Spleen (tissue), 11 donors: ENCODE results near the gene TMSB4X. TPM values are rescaled to one million over a fixed set of nuclear protein-coding genes. Genes with fewer than 3 reads are reported as not detected.
A peak's percentile ranks its signal among the peaks of the same experiment; 100 is the strongest.

Source experiments
- DNase-seq: peaks from one replicate; pipeline ENCODE4 v3.0.0-alpha.2; 2020
- H3K27ac ChIP-seq, 8 donors: fragments of 200-600 bp; sonication (generic) in 7 of 8; 1 replicate in 4 of 8; 2 replicates in 4 of 8; pipeline versions ENCODE4 v1.5.0 to v1.8.0; 2016 to 2021; ENCODE audit warnings: inconsistent platforms in 4 of 8, mild to moderate bottlenecking in 4 of 8, moderate library complexity in 1 of 8
- H3K27me3 ChIP-seq, 7 donors: fragments of 200-600 bp; sonication (generic) in 6 of 7; replicated peaks in 1 of 7; 1 replicate in 4 of 7; 2 replicates in 3 of 7; pipeline versions ENCODE4 v1.5.0 to v1.8.0; 2016 to 2021; ENCODE audit warnings: inconsistent platforms in 3 of 7, mild to moderate bottlenecking in 1 of 7
- H3K36me3 ChIP-seq, 6 donors: fragments of 200-600 bp; sonication (generic) in 5 of 6; 1 replicate in 4 of 6; 2 replicates in 2 of 6; pipeline versions ENCODE4 v1.5.0 to v1.8.0; 2016 to 2021; ENCODE audit warnings: inconsistent platforms in 2 of 6
- H3K4me1 ChIP-seq, 6 donors: fragments of 200-600 bp; sonication (generic) in 5 of 6; 1 replicate in 3 of 6; 2 replicates in 3 of 6; pipeline versions ENCODE4 v1.5.0 to v1.8.0; 2016 to 2021; ENCODE audit warnings: inconsistent platforms in 3 of 6
- H3K4me3 ChIP-seq, 8 donors: fragments of 200-600 bp; sonication (generic) in 7 of 8; 1 replicate in 4 of 8; 2 replicates in 4 of 8; pipeline versions ENCODE4 v1.5.0 to v1.8.0; 2016 to 2021; ENCODE audit warnings: inconsistent platforms in 4 of 8, mild to moderate bottlenecking in 4 of 8, moderate library complexity in 2 of 8
- H3K9me3 ChIP-seq, 8 donors: fragments of 200-600 bp; sonication (generic) in 7 of 8; 1 replicate in 4 of 8; 2 replicates in 4 of 8; pipeline versions ENCODE4 v1.5.0 to v1.8.0; 2016 to 2021; ENCODE audit warnings: inconsistent platforms in 4 of 8
- POLR2A ChIP-seq, 3 donors: fragments of 450-650 bp; IDR thresholded peaks; one replicate each; pipeline ENCODE4 v1.5.1; 2017; ENCODE audit warnings: antibody characterized with exemption in 3 of 3, mild to moderate bottlenecking in 1 of 3
- POLR2AphosphoS5 ChIP-seq, 3 donors: sonication (generic); formaldehyde crosslinking; IDR thresholded peaks; one replicate each; pipeline ENCODE4 v1.5.1; 2017; ENCODE audit warnings: antibody characterized with exemption in 3 of 3
- WGBS, 5 donors: extraction: QIAGEN DNeasy Blood & Tissue Kit in 3 of 5; methylation state at CpG; one replicate each; pipeline versions ENCODE4 v1.1.5 to v1.1.7; 2013 to 2018; 5-methylcytosine and 5-hydroxymethylcytosine counted together
- intact Hi-C: fragments of 100-400 bp; cut with DNase I; formaldehyde crosslinking; loops from one replicate; pipeline ENCODE4 v1.15.0; 2023; ENCODE audit warnings: low total_unique reads
- polyA plus RNA-seq, 3 donors: library from polyadenylated mRNA; stranded (reverse); fragments of 200-250 nt; gene quantifications; one replicate each; pipeline ENCODE4 v1.2.1, GENCODE V29; 2013
- total RNA-seq, 7 donors: library from RNA; depleted of rRNA in 3 of 7; stranded (reverse); fragments of >200 nt in 3 of 7; fragmentation: NEBNext Ultra II Directional in 4 of 7; extraction: Animal tissue kit (Norgen Biotek cat#: 25700) in 4 of 7; gene quantifications; one replicate each; pipeline versions ENCODE4 v1.1.0 to v1.2.1, GENCODE V29; 2016 to 2021
- TF ChIP-seq, protein P1 (sequence below), 11 experiments: fragments of 200-600 bp in 7 of 11; fragments of 450-650 bp in 4 of 11; sonication (generic) in 4 of 11; IDR thresholded peaks in 8 of 11; conservative IDR thresholded peaks in 3 of 11; 1 replicate in 7 of 11; 2 replicates in 4 of 11; pipeline versions ENCODE4 v1.4.0 to v1.8.0; 2016 to 2021; ENCODE audit warnings: antibody characterized with exemption in 11 of 11, inconsistent platforms in 4 of 11, mild to moderate bottlenecking in 1 of 11
- donor health status: healthy with polysubstance abuse.
- donor health status: DM: no; HTN: no; CAD: no; lungs with moderate emphysema.
- donor health status: DM: no; HTN: no; CAD: no.
- donor health status: Bipolar disorder and iron deficiency.
- donor health status: healthy.
- donor health status: DM: no; HTN: no; CAD: no.
- donor health status: DM: yes; HTN: yes; CAD: no.

Gene TMSB4X
- total and polyA plus RNA-seq, 10 donors, result 6,343 to 19,174 (median 11,085) TPM

DNA sequence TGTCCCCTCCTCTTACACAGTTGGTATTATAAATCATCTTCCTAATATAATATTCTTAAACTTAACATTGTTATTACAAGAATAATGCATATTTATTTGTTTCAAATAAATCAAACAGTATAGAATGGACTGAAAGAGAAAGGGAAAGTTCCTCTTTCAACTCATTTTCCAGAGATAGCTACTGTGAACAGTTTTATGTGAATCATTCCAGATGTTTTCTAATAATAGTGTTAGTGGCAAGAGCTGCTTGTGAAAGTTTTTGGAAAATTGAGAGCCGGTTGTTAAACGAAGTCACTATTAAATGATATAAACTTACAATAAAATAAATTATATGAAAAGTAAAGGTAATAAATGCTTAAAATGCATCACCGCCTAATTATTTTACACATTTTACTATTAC lies 14.6 kb downstream of the TMSB4X start:
- peak overlapping the region in 1 of 8 donors; percentile 18 for H3K27ac ChIP-seq
- WGBS, 5 donors, result 76 to 84% (median 81%) methylated on average over 3 of the region's 3 CpGs
- TF ChIP-seq POLR2A (IDR thresholded peaks at IDR 0.05), result no peak
- TF ChIP-seq, protein P1, sequence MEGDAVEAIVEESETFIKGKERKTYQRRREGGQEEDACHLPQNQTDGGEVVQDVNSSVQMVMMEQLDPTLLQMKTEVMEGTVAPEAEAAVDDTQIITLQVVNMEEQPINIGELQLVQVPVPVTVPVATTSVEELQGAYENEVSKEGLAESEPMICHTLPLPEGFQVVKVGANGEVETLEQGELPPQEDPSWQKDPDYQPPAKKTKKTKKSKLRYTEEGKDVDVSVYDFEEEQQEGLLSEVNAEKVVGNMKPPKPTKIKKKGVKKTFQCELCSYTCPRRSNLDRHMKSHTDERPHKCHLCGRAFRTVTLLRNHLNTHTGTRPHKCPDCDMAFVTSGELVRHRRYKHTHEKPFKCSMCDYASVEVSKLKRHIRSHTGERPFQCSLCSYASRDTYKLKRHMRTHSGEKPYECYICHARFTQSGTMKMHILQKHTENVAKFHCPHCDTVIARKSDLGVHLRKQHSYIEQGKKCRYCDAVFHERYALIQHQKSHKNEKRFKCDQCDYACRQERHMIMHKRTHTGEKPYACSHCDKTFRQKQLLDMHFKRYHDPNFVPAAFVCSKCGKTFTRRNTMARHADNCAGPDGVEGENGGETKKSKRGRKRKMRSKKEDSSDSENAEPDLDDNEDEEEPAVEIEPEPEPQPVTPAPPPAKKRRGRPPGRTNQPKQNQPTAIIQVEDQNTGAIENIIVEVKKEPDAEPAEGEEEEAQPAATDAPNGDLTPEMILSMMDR (IDR thresholded peaks at IDR 0.05 in 8 of 11, conservative IDR thresholded peaks at IDR 0.05 in 3 of 11), result no peak
- TF ChIP-seq POLR2AphosphoS5 (IDR thresholded peaks at IDR 0.05), result no peak
- no peaks in the 10 kb centered on the region for H3K27me3 ChIP-seq
- no peaks in the 10 kb centered on the region for H3K36me3 ChIP-seq
- intact Hi-C loops, result loop anchor here (10.0 kb wide), 1 partner anchor 95 kb away; no protein-coding TSS in a partner anchor
- H3K4me1 ChIP-seq, result peaks cover 4 to 35% (median 7%) of the 10 kb centered on the region in 6 donors
- no peak overlapping the region for H3K4me3 ChIP-seq
- DNase-seq, result no peak
- H3K9me3 ChIP-seq, result peaks cover 0 to 5% (median 0%) of the 10 kb centered on the region in 8 donors

DNA sequence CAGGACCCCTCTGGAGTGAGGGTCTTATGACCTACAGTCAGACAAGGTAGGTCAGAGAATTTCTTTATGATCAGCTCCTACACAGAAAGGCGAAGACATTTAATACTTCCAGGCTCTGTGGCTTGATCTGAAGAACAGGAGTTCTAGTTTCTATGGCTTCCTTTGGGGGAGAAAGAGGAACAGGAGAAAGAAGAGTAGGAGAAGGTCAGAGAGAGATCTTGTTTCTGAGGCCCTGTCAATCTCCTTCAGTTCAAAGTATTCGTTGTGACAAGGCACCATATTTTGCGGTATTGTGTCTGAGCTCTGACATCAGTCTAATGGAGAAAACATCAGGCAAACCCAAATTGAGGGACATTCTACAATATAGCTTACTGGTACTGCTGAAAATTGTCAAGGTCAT lies 16.7 kb downstream of the TMSB4X start:
- H3K27ac ChIP-seq, result no peak overlapping the region
- H3K9me3 ChIP-seq, result no peaks in the 10 kb centered on the region
- no peaks in the 10 kb centered on the region for H3K36me3 ChIP-seq
- H3K27me3 ChIP-seq, result peaks cover 0 to 3% (median 0%) of the 10 kb centered on the region in 7 donors
- 86 to 91% (median 87%) methylated on average over 3 of the region's 3 CpGs for WGBS, 5 donors
- intact Hi-C loops, result no loop called here
- H3K4me3 ChIP-seq, result no peak overlapping the region
- TF ChIP-seq POLR2AphosphoS5 (IDR thresholded peaks at IDR 0.05), result no peak
- TF ChIP-seq, protein P1 (IDR thresholded peaks at IDR 0.05 in 8 of 11, conservative IDR thresholded peaks at IDR 0.05 in 3 of 11), result no peak
- no peak for TF ChIP-seq POLR2A (IDR thresholded peaks at IDR 0.05)
- H3K4me1 ChIP-seq, result peaks cover 0 to 21% (median 0%) of the 10 kb centered on the region in 6 donors
- DNase-seq, result no peak

DNA sequence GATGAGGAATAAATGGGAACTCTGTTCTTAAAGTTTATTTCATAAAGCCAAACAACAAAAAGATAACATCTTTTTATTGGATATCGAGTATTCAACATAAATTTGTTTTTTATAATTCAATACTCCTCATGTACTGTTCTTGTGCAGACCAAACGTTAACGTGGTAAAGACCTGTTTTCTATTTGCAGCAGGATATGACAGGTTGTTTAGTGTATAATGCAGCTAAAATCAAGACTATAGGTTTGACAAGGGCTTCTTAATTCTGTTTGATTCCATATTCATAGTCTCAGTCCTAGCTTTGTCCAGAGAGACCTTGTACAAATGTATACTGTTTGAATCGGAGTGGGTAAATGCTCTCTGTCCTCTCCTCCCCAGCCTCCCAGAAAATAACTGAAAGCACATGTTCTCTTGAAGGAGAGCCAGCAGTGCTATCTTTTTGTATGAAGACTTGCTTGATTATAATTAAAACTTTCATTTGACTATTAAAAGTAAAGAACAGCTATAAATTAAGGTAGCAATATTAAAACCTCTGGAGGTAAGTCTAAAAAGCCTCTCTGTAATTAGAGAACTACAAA lies 17.7 kb downstream of the TMSB4X start:
- 76 to 84% (median 80%) methylated on average over 4 of the region's 4 CpGs for WGBS, 5 donors
- intact Hi-C loops, result no loop called here
- Histone ChIP-seq H3K4me1 (peaks cover 2 to 26% (median 4%) of the 10 kb centered on the region in 6 donors), H3K36me3 (no peaks in the 10 kb centered on the region), H3K27ac (peak overlapping the region in 1 of 8 donors; percentile 4), H3K9me3 (no peaks in the 10 kb centered on the region), H3K4me3 (no peak overlapping the region), H3K27me3 (peaks cover 0 to 3% (median 0%) of the 10 kb centered on the region in 7 donors)
- TF ChIP-seq POLR2AphosphoS5 (IDR thresholded peaks at IDR 0.05), result no peak
- TF ChIP-seq POLR2A (IDR thresholded peaks at IDR 0.05), result no peak
- TF ChIP-seq, protein P1 (IDR thresholded peaks at IDR 0.05 in 8 of 11, conservative IDR thresholded peaks at IDR 0.05 in 3 of 11), result no peak
- DNase-seq, result no peak

DNA sequence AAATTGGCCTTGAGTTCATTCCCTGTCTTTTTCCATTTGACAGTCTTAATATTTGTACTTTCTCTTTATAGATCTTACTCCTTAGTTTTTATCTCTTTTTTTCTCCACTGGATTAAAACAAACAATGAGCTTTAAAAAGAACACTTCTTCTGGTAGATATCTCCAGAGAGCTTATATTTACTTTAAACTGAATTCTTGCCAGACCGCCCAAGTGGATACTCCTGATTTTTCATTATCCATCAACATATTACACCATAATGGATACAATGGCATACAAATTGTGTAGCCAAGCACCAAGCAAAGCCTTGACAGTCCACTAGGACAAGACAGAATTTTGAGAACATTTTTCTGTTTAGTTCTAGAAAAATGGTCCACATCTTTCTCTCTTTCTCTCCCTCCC lies 18.9 kb downstream of the TMSB4X start:
- H3K36me3 ChIP-seq, result no peaks in the 10 kb centered on the region
- peaks cover 0 to 3% (median 0%) of the 10 kb centered on the region in 7 donors for H3K27me3 ChIP-seq
- no peak overlapping the region for H3K27ac ChIP-seq
- H3K4me3 ChIP-seq, result no peak overlapping the region
- no peak for DNase-seq
- no peaks in the 10 kb centered on the region for H3K9me3 ChIP-seq
- H3K4me1 ChIP-seq, result peaks cover 14 to 38% (median 16%) of the 10 kb centered on the region in 6 donors
- WGBS, 5 donors, result 95 to 100% (median 100%) methylated on average over 1 of the region's 1 CpG
- intact Hi-C loops, result no loop called here
- TF ChIP-seq, protein P1 (IDR thresholded peaks at IDR 0.05 in 8 of 11, conservative IDR thresholded peaks at IDR 0.05 in 3 of 11), result no peak
- no peak for TF ChIP-seq POLR2AphosphoS5 (IDR thresholded peaks at IDR 0.05)
- TF ChIP-seq POLR2A (IDR thresholded peaks at IDR 0.05), result no peak
